ENCODE results near the gene ATP2C1.

The ATP2C1 gene

DNA sequence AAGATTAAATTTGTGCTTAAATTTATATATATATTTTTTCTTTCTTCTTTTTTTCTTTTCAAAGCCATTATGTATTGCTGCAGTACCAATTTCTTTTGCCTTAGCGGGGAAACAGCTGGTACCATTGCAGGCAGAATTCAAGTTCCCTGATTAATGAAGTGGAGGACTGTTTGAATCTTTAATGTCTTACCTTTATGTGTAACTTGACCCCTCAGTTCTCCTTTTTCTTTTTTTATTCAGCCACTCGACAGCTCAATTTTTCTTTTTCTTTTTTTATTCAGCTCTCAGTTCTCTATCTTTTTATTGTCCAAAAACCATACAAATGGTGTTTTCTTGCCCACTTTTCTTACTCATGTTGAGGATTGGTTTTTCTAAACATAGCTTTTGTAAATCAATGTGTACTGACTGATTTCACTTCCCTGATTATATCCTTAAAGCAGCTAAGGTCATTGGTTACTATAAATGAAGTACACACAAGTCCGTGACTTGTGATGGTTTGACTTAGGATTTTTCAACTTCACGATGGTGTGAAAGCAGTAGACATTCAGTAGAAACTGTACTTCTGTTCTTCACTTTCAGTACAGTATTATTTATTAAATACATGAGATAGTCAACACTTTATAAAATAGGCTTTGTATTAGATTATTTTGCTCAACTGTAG, 22.8 kb downstream of the ATP2C1 start:
- DNase-seq (ENCODE audit: low read depth): no peak
- H3K4me3 ChIP-seq (ENCODE audit: low read depth, low read length): no peak overlapping the region
- no peak for TF ChIP-seq MYC (IDR thresholded peaks at IDR 0.05; ENCODE audit: low read depth, low read length)

DNA sequence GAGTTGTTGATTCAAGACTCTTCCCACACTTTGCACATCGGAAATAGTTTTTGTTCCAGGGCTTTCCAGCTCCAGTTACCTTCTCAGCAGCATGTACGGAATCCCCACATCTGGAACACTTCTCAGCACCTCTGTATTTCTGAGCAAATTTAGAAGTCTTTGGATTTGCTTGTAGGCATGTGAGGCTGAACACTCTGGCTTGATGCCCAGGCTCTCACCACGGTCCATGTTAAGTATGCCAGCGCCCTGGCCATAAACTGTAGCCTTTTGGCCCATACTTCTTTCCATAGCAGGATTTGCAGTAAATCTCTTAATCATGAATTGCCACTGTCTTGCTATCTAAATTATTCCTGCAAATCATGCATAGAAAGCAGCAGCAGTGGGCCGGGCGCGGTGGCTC, 24.4 kb downstream of the ATP2C1 start:
- TF ChIP-seq, protein P1, sequence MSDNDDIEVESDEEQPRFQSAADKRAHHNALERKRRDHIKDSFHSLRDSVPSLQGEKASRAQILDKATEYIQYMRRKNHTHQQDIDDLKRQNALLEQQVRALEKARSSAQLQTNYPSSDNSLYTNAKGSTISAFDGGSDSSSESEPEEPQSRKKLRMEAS (IDR thresholded peaks at IDR 0.05; ENCODE audit: low read depth, low read length): no peak
- no peak for TF ChIP-seq POLR2A (IDR thresholded peaks at IDR 0.05; ENCODE audit: extremely low read depth, insufficient read length)
- no peak for TF ChIP-seq MYC (IDR thresholded peaks at IDR 0.05; ENCODE audit: low read depth, low read length)
- no peak for DNase-seq (ENCODE audit: low read depth)
- no peak overlapping the region for H3K4me3 ChIP-seq (ENCODE audit: low read depth, low read length)

GRCh38 chr3:130925628-130926027, 31.7 kb downstream of the ATP2C1 start:
- DNase-seq (ENCODE audit: low read depth): peak; percentile 93
- TF ChIP-seq, protein P1 (IDR thresholded peaks at IDR 0.05; ENCODE audit: low read depth, low read length): no peak
- TF ChIP-seq MYC (IDR thresholded peaks at IDR 0.05; ENCODE audit: low read depth, low read length) (no peak), POLR2A (IDR thresholded peaks at IDR 0.05; ENCODE audit: extremely low read depth, insufficient read length) (no peak)
- TF ChIP-seq, protein P2, sequence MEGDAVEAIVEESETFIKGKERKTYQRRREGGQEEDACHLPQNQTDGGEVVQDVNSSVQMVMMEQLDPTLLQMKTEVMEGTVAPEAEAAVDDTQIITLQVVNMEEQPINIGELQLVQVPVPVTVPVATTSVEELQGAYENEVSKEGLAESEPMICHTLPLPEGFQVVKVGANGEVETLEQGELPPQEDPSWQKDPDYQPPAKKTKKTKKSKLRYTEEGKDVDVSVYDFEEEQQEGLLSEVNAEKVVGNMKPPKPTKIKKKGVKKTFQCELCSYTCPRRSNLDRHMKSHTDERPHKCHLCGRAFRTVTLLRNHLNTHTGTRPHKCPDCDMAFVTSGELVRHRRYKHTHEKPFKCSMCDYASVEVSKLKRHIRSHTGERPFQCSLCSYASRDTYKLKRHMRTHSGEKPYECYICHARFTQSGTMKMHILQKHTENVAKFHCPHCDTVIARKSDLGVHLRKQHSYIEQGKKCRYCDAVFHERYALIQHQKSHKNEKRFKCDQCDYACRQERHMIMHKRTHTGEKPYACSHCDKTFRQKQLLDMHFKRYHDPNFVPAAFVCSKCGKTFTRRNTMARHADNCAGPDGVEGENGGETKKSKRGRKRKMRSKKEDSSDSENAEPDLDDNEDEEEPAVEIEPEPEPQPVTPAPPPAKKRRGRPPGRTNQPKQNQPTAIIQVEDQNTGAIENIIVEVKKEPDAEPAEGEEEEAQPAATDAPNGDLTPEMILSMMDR (IDR thresholded peaks at IDR 0.05; ENCODE audit: low read depth, low read length): no peak
- no peak overlapping the region for H3K4me3 ChIP-seq (ENCODE audit: low read depth, low read length)

DNA sequence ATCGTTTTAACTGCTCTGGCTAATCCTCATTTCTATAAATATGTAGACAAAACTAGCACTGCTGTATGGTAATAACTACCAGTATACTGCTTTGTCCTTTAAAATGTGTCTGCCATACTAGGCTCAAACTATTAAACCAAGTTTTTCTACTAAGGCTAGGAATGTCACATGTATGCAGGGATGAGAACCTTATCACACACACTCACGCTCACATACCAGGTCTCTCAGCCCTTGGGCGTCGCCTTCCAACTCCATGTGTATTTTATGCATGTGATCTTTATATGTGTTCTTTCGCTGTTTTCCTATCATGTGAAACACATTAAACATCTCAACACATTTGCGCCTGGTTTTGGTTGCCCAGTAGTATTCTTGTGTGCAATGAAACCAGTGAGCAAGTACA, 32.6 kb downstream of the ATP2C1 start:
- TF ChIP-seq, protein P2 (IDR thresholded peaks at IDR 0.05; ENCODE audit: low read depth, low read length): no peak
- TF ChIP-seq, protein P1 (IDR thresholded peaks at IDR 0.05; ENCODE audit: low read depth, low read length): no peak
- no peak for TF ChIP-seq POLR2A (IDR thresholded peaks at IDR 0.05; ENCODE audit: extremely low read depth, insufficient read length)
- no peak for TF ChIP-seq MYC (IDR thresholded peaks at IDR 0.05; ENCODE audit: low read depth, low read length)
- DNase-seq (ENCODE audit: low read depth): no peak
- H3K4me3 ChIP-seq (ENCODE audit: low read depth, low read length): no peak overlapping the region

- H3K4me3 ChIP-seq (ENCODE audit: low read depth, low read length): no peak overlapping the region
- TF ChIP-seq MYC (IDR thresholded peaks at IDR 0.05; ENCODE audit: low read depth, low read length) (no peak), POLR2A (IDR thresholded peaks at IDR 0.05; ENCODE audit: extremely low read depth, insufficient read length) (no peak)
- TF ChIP-seq, protein P2 (IDR thresholded peaks at IDR 0.05; ENCODE audit: low read depth, low read length): no peak
- TF ChIP-seq, protein P1 (IDR thresholded peaks at IDR 0.05; ENCODE audit: low read depth, low read length): no peak
- DNase-seq (ENCODE audit: low read depth): no peak
Measured at GRCh38 chr3:130929804-130930203, 35.9 kb downstream of the ATP2C1 start.

DNA sequence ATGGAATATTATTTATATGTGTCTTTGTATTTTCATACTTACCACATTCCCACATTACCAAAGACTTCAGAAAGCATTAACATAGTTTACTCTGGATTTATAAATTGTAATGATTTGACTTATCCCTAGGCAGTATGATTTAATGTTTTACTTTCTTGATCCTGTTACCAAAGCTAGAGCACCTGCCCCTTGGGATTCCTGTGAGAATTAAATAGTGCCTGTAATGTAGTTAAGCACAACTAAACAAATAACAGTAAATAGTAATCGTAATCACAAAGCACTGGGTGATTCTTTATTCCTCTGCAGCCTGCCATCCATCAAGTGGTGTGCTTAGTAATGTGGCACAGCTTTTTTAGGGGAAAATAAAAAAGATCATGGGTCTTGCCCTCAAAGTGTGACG, 39.1 kb downstream of the ATP2C1 start:
- TF ChIP-seq MYC (IDR thresholded peaks at IDR 0.05; ENCODE audit: low read depth, low read length) (no peak), POLR2A (IDR thresholded peaks at IDR 0.05; ENCODE audit: extremely low read depth, insufficient read length) (no peak)
- TF ChIP-seq, protein P2 (IDR thresholded peaks at IDR 0.05; ENCODE audit: low read depth, low read length): no peak
- TF ChIP-seq, protein P1 (IDR thresholded peaks at IDR 0.05; ENCODE audit: low read depth, low read length): no peak
- no peak for DNase-seq (ENCODE audit: low read depth)
- H3K4me3 ChIP-seq (ENCODE audit: low read depth, low read length): no peak overlapping the region

Measured in NB4 (cell line).